Astrocyte (in vitro differentiated cells and primary cell): ENCODE results near the gene UBE4A.

Experiments
- EZH2 ChIP-seq: IDR thresholded peaks from 2 replicates; pipeline ENCODE4 v1.6.1; 2012; ENCODE audit warnings: mild to moderate bottlenecking, low read length, inconsistent platforms; ENCODE audit not compliant: insufficient read depth
- TF ChIP-seq, protein P1 (sequence below): IDR thresholded peaks from 2 replicates; pipeline ENCODE4 v1.5.1; 2011; ENCODE audit warnings: low read depth, mild to moderate bottlenecking, inconsistent platforms, low read length, moderate library complexity; ENCODE audit not compliant: insufficient read depth

DNA sequence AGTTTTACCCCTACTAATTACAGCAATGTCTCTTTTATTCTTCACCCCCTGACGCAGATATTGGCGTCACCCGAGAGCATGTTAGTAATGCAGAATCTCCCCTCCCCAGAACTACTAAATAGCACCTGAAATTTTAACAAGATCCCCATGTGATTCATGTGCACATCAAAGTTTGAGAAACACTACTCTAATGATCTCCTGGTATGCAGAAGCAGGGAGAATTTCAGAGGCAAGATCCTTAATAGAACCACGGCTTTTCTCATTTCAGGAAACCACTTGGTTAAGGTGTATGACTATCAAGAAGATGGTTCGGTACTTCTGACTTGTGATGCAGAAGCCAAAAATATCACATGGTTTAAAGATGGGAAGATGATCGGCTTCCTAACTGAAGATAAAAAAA is 9.9 kb upstream of the UBE4A start:
- TF ChIP-seq, protein P1, sequence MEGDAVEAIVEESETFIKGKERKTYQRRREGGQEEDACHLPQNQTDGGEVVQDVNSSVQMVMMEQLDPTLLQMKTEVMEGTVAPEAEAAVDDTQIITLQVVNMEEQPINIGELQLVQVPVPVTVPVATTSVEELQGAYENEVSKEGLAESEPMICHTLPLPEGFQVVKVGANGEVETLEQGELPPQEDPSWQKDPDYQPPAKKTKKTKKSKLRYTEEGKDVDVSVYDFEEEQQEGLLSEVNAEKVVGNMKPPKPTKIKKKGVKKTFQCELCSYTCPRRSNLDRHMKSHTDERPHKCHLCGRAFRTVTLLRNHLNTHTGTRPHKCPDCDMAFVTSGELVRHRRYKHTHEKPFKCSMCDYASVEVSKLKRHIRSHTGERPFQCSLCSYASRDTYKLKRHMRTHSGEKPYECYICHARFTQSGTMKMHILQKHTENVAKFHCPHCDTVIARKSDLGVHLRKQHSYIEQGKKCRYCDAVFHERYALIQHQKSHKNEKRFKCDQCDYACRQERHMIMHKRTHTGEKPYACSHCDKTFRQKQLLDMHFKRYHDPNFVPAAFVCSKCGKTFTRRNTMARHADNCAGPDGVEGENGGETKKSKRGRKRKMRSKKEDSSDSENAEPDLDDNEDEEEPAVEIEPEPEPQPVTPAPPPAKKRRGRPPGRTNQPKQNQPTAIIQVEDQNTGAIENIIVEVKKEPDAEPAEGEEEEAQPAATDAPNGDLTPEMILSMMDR: no peak
- no peak for TF ChIP-seq EZH2
